GM12891 (cell line): Measurements from ENCODE around the gene NCOR1.

Experiments
- POLR2AphosphoS5 ChIP-seq: IDR thresholded peaks from 2 replicates; pipeline ENCODE4 v1.6.1; 2011; ENCODE audit warnings: low read depth, low read length, control low read depth
- TAF1 ChIP-seq: IDR thresholded peaks from 2 replicates; pipeline ENCODE4 v1.6.1; 2011; ENCODE audit warnings: low read depth, low read length, control low read depth

DNA sequence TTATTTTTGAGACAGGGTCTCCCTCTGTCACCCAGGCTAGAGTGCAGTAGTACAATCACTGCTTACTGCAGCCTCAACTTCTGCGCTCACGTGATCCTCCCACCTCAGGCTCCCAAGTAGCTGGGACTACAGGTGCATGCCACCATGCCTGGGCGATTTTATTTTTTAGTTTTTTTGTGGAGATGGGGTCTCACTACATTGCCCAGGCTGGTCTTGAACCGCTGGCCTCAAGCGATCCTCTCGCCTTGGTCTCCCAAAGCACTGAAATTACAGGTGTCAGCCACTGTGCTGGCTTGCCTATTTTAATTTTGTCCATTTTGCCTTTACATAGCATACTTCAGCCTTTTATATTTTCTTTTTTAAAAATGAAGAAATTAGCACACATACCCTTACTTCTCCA lies 164.5 kb downstream of the NCOR1 start:
- no peak for TF ChIP-seq TAF1
- no peak for TF ChIP-seq POLR2AphosphoS5
